Heart right ventricle (tissue), 16 donors: ENCODE results near the gene SPATA2. TPM values are rescaled to one million over a fixed set of nuclear protein-coding genes. Genes with fewer than 3 reads are reported as not detected.

ENCODE experiments used
- ATAC-seq, 8 donors: fragments of 200-7000 bp; cut with Tn5 transposase; one replicate each; pipeline ENCODE4 v1.9.1; 2020; ENCODE audit warnings: mild to moderate bottlenecking in 8 of 8, moderate library complexity in 8 of 8, moderate number of reproducible peaks in 1 of 8
- DNase-seq, 2 donors: peaks; one replicate each; pipeline ENCODE4 v3.0.0-alpha.2; 2020
- H3K27ac ChIP-seq, 10 donors: fragments of 200-600 bp; sonication (generic) in 2 of 10; one replicate each; pipeline versions ENCODE4 v1.5.0 to v1.8.0; 2020 to 2022; ENCODE audit warnings: mild to moderate bottlenecking in 3 of 10
- H3K27me3 ChIP-seq, 7 donors: fragments of 200-600 bp; one replicate each; pipeline ENCODE4 v1.8.0; 2021 to 2022; ENCODE audit warnings: mild to moderate bottlenecking in 2 of 7
- H3K36me3 ChIP-seq, 9 donors: fragments of 200-600 bp; sonication (generic) in 1 of 9; one replicate each; pipeline versions ENCODE4 v1.5.0 to v1.8.0; 2020 to 2022; ENCODE audit warnings: mild to moderate bottlenecking in 2 of 9
- H3K4me1 ChIP-seq, 9 donors: fragments of 200-600 bp; sonication (generic) in 1 of 9; one replicate each; pipeline versions ENCODE4 v1.5.0 to v1.8.0; 2020 to 2022; ENCODE audit warnings: mild to moderate bottlenecking in 4 of 9
- H3K4me3 ChIP-seq, 10 donors: fragments of 200-600 bp; sonication (generic) in 2 of 10; one replicate each; pipeline versions ENCODE4 v1.5.0 to v1.8.0; 2020 to 2022; ENCODE audit warnings: mild to moderate bottlenecking in 7 of 10, moderate library complexity in 2 of 10
- H3K9me3 ChIP-seq, 11 donors: fragments of 200-600 bp in 10 of 11; sonication (generic) in 2 of 11; one replicate each; pipeline versions ENCODE4 v1.5.0 to v1.8.0; 2013 to 2022; ENCODE audit warnings: mild to moderate bottlenecking in 2 of 11, control low read depth in 1 of 11, moderate library complexity in 1 of 11
- CTCF ChIP-seq, 9 donors: fragments of 200-600 bp; sonication (generic) in 2 of 9; IDR thresholded peaks; one replicate each; pipeline versions ENCODE4 v1.5.0 to v1.8.0; 2021 to 2022; ENCODE audit warnings: antibody characterized with exemption in 9 of 9, mild to moderate bottlenecking in 5 of 9, moderate library complexity in 1 of 9
- WGBS, 2 donors: extraction: QIAGEN DNeasy Blood & Tissue Kit; methylation state at CpG; one replicate each; pipeline ENCODE4 v1.1.7; 2013; ENCODE audit warnings: inconsistent platforms in 1 of 2; 5-methylcytosine and 5-hydroxymethylcytosine counted together
- intact Hi-C, 10 donors: fragments of 100-400 bp; cut with DNase I; formaldehyde crosslinking; loops; one replicate each; pipeline versions ENCODE4 v1.11.1 to v1.14.2; 2022
- polyA plus RNA-seq, 2 donors: library from polyadenylated mRNA; stranded (reverse); fragments of 200-250 nt; gene quantifications; one replicate each; pipeline ENCODE4 v1.2.3, GENCODE V29; 2013
- total RNA-seq, 10 donors: library from RNA; stranded (reverse); fragmentation: NEBNext Ultra II Directional in 3 of 10; extraction: Animal tissue kit (Norgen Biotek cat#: 25700) in 3 of 10; gene quantifications; one replicate each; pipeline versions ENCODE4 v1.2.1 to v1.2.4, GENCODE V29; 2021 to 2023
- donor health status: Arrhythmogenic right ventricular cardiomyopathy.
- donor health status: ischemic (EF 13 %, LVEDD 7.1; RV severe dilation, severe dysfunction).
- donor health status: healthy with polysubstance abuse.
- donor health status: DM: no; HTN: yes; CAD: no.
- donor health status: DM: no; HTN: no; CAD: no.
- donor health status: ischemic (EF 25% LVEDD 6.9; RV normal size, moderate dysfunction).
- donor health status: ischemic (EF 25% LVEDD 5.7; RV mildly dilated, moderate dysfunction).
- donor health status: healthy.
- donor health status: DM: yes; HTN: yes; CAD: no.
- donor health status: Ischemic cardiomyopathy.
- donor health status: ischemic (EF 35%, LVEDD 5.7; RV mildly dilated, moderate dysfunction).
- donor health status: nonischemic (EF 11% LVEDD 7.7; RV severe dilation, severe dysfunction).
- donor health status: DM: yes; HTN: yes; CAD: no.
- donor health status: PGD.
- donor health status: ischemic (EF 29% LVEDD 5.4; RV normal size, mild dysfunction).
- donor health status: nonischemic (EF 23%, LVEDD 6.1; RV moderate dilation, normal function).

SPATA2 gene
- total and polyA plus RNA-seq, 12 donors: 4.8 to 11.8 (median 6.6) TPM

- H3K4me1 ChIP-seq: peaks cover 14 to 44% (median 39%) of the 10 kb centered on the region in 9 donors
- no peak overlapping the region for H3K4me3 ChIP-seq
- WGBS, 2 donors: 88 to 93% methylated on average over 16 of the region's 16 CpGs
- ATAC-seq (no peak), DNase-seq (no peak)
- H3K36me3 ChIP-seq: peaks cover 0 to 86% (median 14%) of the 10 kb centered on the region in 9 donors
- peak overlapping the region in 2 of 10 donors; percentile 60 to 79 for H3K27ac ChIP-seq
- no peaks in the 10 kb centered on the region for H3K27me3 ChIP-seq
- intact Hi-C loops: loop anchor here in 1 of 10 donors (5.0 kb wide), 2 partner anchors 33 to 273 kb away; no protein-coding TSS in a partner anchor
- no peaks in the 10 kb centered on the region for H3K9me3 ChIP-seq
- no peak for TF ChIP-seq CTCF (IDR thresholded peaks at IDR 0.05)
Measured at GRCh38 chr20:49885558-49886332, 29.6 kb downstream of the SPATA2 start.

- H3K9me3 ChIP-seq: no peaks in the 10 kb centered on the region
- ATAC-seq: no peak
- 96% methylated on average over 10 of the region's 10 CpGs for WGBS, 2 donors
- intact Hi-C loops: no loop called here
- no peak for DNase-seq
- H3K27ac ChIP-seq: no peak overlapping the region
- H3K36me3 ChIP-seq: peaks cover 0 to 98% (median 14%) of the 10 kb centered on the region in 9 donors
- H3K4me3 ChIP-seq: no peak overlapping the region
- no peaks in the 10 kb centered on the region for H3K27me3 ChIP-seq
- peaks cover 3 to 28% (median 20%) of the 10 kb centered on the region in 9 donors for H3K4me1 ChIP-seq
- TF ChIP-seq CTCF (IDR thresholded peaks at IDR 0.05): no peak
Measured at GRCh38 chr20:49883246-49883802, 32.0 kb downstream of the SPATA2 start.

GRCh38 chr20:49882171-49882970, 33.0 kb downstream of the SPATA2 start:
- peaks cover 0 to 98% (median 14%) of the 10 kb centered on the region in 9 donors for H3K36me3 ChIP-seq
- intact Hi-C loops: no loop called here
- H3K27me3 ChIP-seq: no peaks in the 10 kb centered on the region
- no peaks in the 10 kb centered on the region for H3K9me3 ChIP-seq
- 88 to 89% methylated on average over 29 of the region's 29 CpGs for WGBS, 2 donors
- TF ChIP-seq CTCF (IDR thresholded peaks at IDR 0.05): no peak
- ATAC-seq (no peak), DNase-seq (no peak)
- no peak overlapping the region for H3K27ac ChIP-seq
- peaks cover 0 to 19% (median 11%) of the 10 kb centered on the region in 9 donors for H3K4me1 ChIP-seq
- H3K4me3 ChIP-seq: no peak overlapping the region
